Measurements from ENCODE around the gene CATSPERZ.

DNA sequence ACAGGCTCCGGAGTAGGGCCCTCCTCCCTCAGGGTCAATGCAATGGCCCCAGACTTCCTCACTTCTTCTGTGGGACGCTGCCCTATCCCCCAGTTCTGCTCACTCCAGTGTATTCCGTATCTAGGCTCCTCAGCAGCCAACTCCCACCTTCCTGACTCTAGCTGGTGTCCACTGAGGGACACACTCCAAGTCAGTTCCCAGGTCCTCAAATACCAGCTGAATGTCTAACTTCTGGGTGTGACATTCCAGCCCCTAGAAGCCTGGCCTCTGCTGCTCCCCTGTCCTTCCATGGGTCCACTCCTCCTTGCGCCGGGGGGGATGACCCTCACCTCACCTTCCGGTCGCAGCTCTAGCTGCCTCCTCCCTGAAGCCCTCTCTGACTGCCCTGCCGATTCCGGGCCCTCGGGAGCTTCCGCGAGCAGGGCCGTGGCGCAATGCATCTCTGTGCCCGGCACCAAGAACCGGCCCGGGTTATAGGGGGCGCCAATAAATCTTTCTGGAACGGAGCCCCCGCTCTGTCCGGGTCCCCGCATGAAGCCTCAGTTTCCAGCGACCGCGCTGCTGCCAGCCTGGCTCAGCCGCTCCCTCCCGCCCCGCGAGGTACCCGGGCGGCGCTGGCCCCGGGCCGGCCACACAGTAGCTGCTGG lies 31.1 kb upstream of the CATSPERZ start:
- TF ChIP-seq POLR2A (IDR thresholded peaks at IDR 0.05; ENCODE audit: low read length), result peak; percentile 33
- no peak for TF ChIP-seq GATA1 (IDR thresholded peaks at IDR 0.05; ENCODE audit: low read depth, low read length)
